ENCODE results near the gene FRYL. TPM values are rescaled to one million over a fixed set of nuclear protein-coding genes. Genes with fewer than 3 reads are reported as not detected.

The FRYL gene
- total and polyA plus RNA-seq, 11 donors, result 12.3 to 61.3 (median 34.4) TPM

- H3K4me1 ChIP-seq, result peaks cover 4 to 56% (median 48%) of the 10 kb centered on the region in 12 donors
- H3K36me3 ChIP-seq, result no peaks in the 10 kb centered on the region
- peak overlapping the region; percentile 71 to 99 (median 94) for H3K4me3 ChIP-seq
- H3K27ac ChIP-seq, result peak overlapping the region; percentile 91 to 98 (median 97)
- ATAC-seq (no peak), DNase-seq (no peak)
- intact Hi-C loops (cut with DNase I), result loop anchor here in 7 of 10 donors (1.0 to 10.0 kb wide), 8 partner anchors 54 to 201 kb away; partner anchors contain the start of gene OCIAD2 (in 1 of the 7)
- no peaks in the 10 kb centered on the region for H3K9me3 ChIP-seq
- TF ChIP-seq POLR2A (IDR thresholded peaks at IDR 0.05), result no peak
- TF ChIP-seq, protein P1, sequence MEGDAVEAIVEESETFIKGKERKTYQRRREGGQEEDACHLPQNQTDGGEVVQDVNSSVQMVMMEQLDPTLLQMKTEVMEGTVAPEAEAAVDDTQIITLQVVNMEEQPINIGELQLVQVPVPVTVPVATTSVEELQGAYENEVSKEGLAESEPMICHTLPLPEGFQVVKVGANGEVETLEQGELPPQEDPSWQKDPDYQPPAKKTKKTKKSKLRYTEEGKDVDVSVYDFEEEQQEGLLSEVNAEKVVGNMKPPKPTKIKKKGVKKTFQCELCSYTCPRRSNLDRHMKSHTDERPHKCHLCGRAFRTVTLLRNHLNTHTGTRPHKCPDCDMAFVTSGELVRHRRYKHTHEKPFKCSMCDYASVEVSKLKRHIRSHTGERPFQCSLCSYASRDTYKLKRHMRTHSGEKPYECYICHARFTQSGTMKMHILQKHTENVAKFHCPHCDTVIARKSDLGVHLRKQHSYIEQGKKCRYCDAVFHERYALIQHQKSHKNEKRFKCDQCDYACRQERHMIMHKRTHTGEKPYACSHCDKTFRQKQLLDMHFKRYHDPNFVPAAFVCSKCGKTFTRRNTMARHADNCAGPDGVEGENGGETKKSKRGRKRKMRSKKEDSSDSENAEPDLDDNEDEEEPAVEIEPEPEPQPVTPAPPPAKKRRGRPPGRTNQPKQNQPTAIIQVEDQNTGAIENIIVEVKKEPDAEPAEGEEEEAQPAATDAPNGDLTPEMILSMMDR (IDR thresholded peaks at IDR 0.05), result no peak
- WGBS, 4 donors, result 0 to 1% (median 0%) methylated on average over 8 of the region's 8 CpGs
- no peaks in the 10 kb centered on the region for H3K27me3 ChIP-seq
These were observed 1.5 kb downstream of the FRYL start for GRCh38 chr4:48778431-48779094.

- intact Hi-C loops (cut with DNase I), result loop anchor here in 7 of 10 donors (5.0 to 10.0 kb wide), 7 partner anchors 53 to 200 kb away; partner anchors contain the start of gene OCIAD2 (in 1 of the 7)
- DNase-seq (no peak), ATAC-seq (no peak)
- Histone ChIP-seq H3K27ac (peak overlapping the region in 10 of 12 donors; percentile 91 to 98 (median 97)), H3K36me3 (no peaks in the 10 kb centered on the region), H3K9me3 (no peaks in the 10 kb centered on the region), H3K27me3 (no peaks in the 10 kb centered on the region), H3K4me3 (peak overlapping the region in 11 of 12 donors; percentile 71 to 98 (median 93)), H3K4me1 (peaks cover 4 to 64% (median 56%) of the 10 kb centered on the region in 12 donors)
- no peak for TF ChIP-seq POLR2A (IDR thresholded peaks at IDR 0.05)
- TF ChIP-seq, protein P1 (IDR thresholded peaks at IDR 0.05), result no peak
- 44 to 53% (median 47%) methylated on average over 10 of the region's 10 CpGs for WGBS, 4 donors
These were observed 2.3 kb downstream of the FRYL start for GRCh38 chr4:48777739-48778138.

- TF ChIP-seq, protein P1 (IDR thresholded peaks at IDR 0.05), result no peak
- no peak for TF ChIP-seq POLR2A (IDR thresholded peaks at IDR 0.05)
- H3K27ac ChIP-seq, result peak overlapping the region in 11 of 12 donors; percentile 3 to 98 (median 41)
- WGBS, 4 donors, result 73 to 83% (median 75%) methylated on average over 16 of the region's 16 CpGs
- H3K9me3 ChIP-seq, result no peaks in the 10 kb centered on the region
- ATAC-seq, result no peak
- H3K4me1 ChIP-seq, result peaks cover 4 to 79% (median 64%) of the 10 kb centered on the region in 12 donors
- no peak for DNase-seq
- intact Hi-C loops (cut with DNase I), result loop anchor here in 7 of 10 donors (5.0 to 10.0 kb wide), 7 partner anchors 50 to 198 kb away; partner anchors contain the start of gene OCIAD2 (in 1 of the 7)
- no peaks in the 10 kb centered on the region for H3K27me3 ChIP-seq
- peak overlapping the region in 1 of 12 donors; percentile 7 for H3K4me3 ChIP-seq
- no peaks in the 10 kb centered on the region for H3K36me3 ChIP-seq
These were observed 5.0 kb downstream of the FRYL start for GRCh38 chr4:48774760-48775710.
